DMS 273 (cell line): Measurements from ENCODE around the gene FRAS1.
"Not testable (repeated sequence)": the region's sequence is repeated elsewhere in the genome, so short reads cannot be mapped to it uniquely, and the experiment has no call there.

Source experiments
- DNase-seq: peaks from one replicate; lab custom pipeline; 2025; ENCODE audit not compliant: unreplicated experiment; lab: John Stamatoyannopoulos, UW

The FRAS1 gene

DNA sequence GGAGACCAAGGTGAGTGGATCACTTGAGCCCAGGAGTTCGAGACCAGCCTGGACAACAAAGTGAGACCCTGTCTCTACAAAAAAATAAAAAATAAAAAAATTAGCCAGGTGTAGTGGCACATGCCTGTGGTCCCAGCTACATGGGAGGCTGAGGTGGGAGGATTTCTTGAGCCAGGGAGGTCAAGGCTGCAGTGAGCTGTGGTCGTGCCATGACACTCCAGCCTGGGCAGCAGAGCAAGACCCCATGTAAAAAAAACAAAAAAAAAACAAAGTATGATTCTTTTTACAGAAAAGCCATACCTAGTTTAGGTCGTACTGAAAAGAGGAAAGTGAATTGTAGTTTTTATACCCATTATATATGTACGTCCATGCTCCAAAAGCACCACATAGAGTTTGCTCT, 151.8 kb downstream of the FRAS1 start:
- not testable (repeated sequence) for DNase-seq

DNA sequence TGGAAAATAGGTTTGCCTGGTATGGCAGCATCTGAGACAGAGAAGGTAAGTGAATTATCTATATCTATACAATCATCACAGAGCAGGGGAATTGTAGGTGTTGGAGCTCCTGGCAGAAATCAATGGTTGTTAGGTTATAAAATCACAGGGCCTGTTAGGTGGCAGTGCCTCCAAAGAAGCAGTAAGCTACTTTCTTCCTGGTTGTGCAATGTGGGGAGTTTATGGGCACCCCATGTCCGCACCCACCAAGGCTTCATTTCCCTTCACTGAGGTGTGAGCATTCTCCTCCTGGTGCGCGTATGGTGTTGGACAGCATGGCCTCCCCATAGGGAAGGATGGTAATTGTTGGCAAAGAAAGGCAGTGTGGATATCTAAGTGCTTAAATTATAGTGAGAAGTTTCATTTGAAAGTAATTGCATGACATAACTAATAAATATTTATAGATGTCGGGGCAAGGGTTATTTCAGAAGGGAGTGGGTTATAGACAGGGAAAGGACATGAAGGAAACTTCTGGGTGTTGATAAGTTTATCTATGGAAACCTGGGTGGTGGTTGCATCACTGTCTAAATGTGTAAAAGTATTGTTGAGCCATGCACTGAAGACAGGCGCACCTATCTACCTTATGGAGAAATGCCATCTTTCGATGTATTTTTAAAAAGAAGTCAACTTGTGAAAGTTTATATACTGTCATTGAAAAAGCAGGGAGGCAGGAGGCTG, 153.7 kb downstream of the FRAS1 start:
- no peak for DNase-seq

GRCh38 chr4:78213218-78213617, 156.1 kb downstream of the FRAS1 start:
- DNase-seq: peak; percentile 50

DNA sequence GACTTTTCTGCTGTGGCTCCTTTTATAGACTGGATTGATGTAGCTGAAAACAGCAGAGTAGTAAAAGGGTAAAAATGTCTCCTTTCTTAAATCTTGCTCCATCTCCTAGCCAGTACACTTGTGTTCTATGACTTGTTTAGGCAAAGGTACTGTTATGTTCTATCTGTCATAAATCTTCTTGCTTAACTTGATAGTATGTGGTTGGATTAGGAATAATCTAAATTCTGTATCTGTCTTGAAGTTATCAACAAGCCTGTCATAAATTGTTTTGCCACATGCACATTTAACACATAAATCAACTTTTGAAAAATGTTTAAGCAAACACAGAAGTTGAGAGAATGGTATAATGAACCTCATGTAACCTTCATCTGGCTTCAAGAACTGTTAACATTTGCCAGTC, 157.0 kb downstream of the FRAS1 start:
- no peak for DNase-seq

DNA sequence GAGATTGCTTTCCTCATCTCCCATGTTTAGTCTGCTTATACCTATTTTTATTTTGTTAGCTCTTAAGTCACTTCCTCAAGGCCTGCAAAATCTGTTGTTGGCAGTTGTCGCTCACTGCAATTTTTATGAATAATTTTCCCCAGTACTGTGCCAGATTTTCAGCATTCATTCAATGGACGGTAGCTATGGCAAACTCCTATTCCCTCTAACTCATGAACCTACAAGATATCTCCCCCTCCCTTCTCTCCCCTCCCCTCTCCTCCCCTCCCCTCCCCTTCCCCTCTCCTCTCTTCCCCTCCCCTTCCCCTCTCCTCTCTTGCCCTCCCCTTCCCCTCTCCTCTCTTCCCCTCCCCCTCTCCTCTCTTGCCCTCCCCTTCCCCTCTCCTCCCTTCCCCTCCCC, 160.4 kb downstream of the FRAS1 start:
- DNase-seq: no peak

DNA sequence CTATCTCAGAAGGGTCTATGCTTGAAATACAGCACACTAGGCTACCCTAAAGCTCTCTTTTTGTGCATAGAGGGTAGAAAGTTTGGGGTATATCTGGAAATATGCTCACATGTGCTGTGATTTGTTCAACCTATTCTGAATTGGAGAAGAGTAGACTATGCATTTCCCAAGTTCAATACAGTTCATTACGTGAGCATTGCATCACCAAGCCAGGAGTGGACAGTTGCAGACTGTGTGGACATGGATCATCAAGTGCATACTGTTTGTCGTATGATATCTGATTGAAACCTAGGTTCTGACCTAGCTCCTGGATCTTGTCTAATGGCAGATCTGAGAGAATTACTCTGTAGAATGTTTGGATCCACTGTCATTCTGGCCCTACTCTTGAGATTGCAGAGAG, 161.1 kb downstream of the FRAS1 start:
- DNase-seq: no peak

GRCh38 chr4:78219825-78220224, 162.7 kb downstream of the FRAS1 start:
- no peak for DNase-seq

DNA sequence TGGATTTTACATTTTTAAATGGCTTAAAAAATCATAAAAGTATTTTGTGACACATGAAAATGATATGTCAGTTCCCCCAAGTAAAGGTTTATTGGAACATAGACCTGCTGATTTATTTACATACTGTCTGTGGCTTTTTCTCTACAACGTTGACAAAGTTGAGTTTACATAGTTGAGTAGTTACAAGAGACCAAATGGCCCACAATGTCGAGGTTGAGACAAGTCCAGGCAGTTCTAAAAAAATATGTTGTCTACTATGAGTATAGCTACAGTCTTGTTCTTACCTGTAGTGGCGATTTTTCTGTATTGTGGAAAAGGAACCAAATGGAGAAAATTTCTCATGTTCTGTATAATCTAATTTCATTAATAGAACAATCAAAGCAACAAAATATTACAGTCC, 163.2 kb downstream of the FRAS1 start:
- DNase-seq: no peak

GRCh38 chr4:78222575-78223186, 165.6 kb downstream of the FRAS1 start:
- no peak for DNase-seq

- no peak for DNase-seq
Measured at GRCh38 chr4:78225236-78225635, 168.1 kb downstream of the FRAS1 start.

DNA sequence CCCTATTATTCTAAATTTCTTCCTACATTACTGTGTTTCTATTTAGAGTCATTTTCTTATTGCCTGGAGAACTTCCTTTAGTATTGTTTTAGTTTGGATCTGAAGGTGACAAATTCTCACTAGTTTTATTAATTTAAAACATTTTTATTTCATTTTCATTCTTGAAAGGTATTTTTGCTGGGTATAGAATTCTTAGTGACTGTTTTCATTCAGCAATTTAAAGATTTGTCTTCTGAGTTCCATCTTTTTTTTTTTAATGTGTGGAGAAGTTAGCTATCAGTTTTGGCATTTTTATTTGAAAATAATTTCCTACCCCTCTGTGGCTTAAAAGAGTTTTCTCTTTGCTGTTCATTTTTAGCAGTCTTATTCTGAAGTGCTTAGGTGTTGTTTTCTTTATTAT, 169.2 kb downstream of the FRAS1 start:
- DNase-seq: no peak

DNA sequence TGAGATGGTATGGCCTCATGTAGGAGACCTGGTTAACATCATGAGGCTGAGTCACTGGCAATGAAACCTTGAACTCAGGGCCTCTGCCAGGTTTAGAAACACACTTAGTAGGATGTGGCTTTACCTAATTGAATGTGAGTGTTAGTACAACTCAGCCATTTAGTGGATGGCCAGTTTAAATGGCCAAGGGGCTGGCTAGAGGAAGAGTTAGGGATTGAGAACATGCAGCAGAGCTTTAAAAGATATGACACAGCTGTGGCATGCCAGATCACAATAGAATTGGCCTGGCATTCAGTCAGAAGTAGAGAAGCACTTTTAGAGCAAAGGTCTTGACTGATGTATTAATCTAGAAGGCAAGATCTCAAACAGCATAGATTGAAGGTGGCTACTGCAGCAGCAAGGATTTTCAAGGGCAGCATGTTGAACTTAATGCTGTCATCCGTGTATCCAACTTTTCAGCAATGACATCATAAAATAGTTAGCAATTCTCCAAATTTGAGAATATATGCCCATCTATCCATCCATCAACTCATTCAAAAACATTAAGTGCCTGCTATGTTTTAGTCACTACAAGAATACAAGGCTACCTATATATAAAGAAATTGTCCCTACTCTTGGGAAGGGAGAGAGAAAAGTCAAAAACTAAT, 170.4 kb downstream of the FRAS1 start:
- no peak for DNase-seq

DNA sequence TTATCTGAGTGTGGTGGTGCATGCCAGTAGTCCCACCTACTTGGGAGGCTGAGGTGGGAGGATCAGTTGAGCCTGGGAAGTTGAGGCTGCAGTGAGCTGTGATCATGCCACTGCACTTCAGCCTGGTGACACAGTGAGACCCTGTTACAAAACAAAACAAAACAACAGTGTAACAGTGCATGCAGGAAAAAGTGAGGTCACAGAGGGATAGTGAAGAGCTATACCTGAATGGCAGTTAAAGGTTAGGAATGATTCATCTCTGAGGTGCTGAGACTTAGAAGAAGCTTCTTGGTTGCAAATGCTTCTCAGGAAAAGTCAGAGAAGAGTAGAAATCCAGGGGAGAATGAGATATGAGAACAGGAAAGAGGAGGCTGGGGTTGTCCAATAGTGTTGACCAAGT, 178.7 kb downstream of the FRAS1 start:
- no peak for DNase-seq

DNA sequence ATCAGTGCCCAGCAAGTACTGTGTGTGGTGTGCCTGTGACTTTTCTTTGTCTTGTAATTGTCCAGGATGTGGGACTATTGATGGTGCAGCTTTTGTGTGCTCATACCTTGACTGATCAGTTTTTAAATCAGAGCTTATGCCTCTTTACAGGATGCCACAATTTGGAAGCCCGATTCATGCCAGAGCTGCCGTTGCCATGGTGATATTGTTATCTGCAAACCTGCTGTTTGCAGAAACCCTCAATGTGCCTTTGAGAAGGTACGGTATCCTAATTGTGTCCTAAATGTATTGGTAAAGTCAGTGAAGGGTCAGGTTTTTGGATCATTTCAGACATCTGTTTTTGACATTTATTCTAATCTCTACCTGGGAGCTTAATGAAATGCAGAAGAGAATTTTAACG, 180.2 kb downstream of the FRAS1 start:
- no peak for DNase-seq

- DNase-seq: no peak
Measured at GRCh38 chr4:78242071-78242470, 184.9 kb downstream of the FRAS1 start.

DNA sequence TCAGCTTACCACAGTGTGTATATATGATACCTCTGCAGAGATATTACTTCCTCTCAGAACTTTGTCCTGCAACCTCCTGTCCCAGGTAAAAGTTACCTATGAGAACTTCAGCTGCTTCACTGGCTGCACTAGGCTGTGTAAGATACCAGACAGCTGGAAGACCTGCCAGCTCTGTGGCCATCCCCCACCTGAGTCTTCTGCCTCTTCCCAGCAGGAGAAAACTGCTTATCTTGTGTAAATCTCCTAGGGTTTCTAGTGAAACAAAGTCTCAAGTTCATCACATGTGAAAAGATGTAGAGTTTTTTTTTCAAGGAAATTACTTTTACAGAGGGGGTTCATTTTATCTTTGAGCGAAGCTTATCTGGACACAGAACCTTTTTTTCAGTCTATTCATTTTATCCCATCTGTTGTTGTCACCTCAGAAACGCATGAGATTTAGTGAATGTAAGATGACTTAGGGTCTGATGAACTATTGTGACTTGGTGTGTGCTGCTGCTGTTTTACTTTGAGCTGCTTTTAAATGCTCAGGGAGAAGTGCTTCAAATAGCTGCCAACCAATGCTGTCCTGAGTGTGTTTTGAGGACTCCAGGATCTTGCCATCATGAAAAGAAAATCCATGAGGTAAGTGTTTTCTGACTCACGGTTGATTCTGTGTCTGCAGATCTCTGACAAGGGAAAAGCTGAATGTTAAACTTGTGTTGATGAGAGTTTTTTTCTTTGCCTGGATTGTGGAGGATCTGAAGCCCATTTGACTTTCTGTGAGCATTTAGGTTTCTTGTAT, 187.8 kb downstream of the FRAS1 start:
- no peak for DNase-seq

GRCh38 chr4:78247536-78248285, 190.6 kb downstream of the FRAS1 start:
- DNase-seq: no peak

DNA sequence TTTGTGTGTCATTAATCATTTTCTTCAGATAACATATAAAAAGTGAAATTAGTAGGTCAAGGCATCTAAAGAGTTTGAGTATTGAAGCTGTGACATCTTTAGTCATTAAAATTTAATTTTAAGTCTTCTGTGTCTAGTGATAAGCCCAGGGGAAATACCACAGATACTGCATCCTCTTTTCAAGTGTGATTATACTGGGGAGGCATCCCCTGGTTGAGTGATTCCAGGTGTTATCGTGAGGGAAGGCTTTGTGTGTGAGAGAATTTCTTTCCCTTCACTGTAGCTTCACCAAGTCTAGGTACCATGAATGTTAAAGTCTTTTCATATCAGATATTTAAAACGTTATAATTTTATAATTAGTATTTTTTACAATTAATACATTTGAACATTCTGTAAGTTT, 193.4 kb downstream of the FRAS1 start:
- DNase-seq: no peak

DNA sequence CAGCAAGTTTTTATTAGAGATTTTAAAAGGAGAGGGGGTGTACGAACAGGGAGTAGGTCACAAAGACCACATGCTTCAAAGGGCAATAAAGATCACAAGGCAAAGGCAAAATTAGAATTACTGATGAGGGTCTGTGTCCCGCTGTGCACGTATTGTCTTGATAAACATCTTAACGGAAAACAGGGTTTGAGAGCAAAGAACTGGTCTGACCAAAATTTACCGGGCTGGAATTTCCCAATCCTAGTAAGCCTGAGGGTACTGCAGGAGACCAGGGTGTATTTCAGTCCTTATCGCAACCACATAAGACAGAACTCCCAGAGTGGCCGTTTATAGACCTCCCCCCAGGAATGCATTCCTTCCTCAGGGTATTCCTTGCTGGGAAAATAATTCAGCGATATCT, 195.7 kb downstream of the FRAS1 start:
- DNase-seq: not testable (repeated sequence)

DNA sequence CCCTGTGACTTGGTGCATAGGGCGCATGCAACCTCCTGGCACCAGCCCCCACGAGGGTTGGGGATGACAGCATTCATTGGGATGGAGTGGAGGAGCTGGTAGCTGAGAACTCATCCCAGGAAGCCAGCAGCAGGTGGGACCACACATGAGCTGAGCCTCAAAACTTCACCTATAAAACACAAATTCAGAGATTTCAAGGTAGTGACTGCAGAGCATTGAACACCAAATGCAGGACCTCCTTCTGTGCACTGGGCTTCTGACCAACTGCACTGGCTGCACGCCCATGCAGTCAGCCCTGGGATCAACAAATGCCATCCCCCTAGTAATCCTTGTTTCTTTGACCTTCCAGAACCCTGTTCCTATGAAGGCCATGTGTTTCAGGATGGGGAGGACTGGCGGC, 197.8 kb downstream of the FRAS1 start:
- DNase-seq: peak; percentile 2

- no peak for DNase-seq
Measured at GRCh38 chr4:78265006-78265405, 207.9 kb downstream of the FRAS1 start.
